GM18508 (cell line): Measurements from ENCODE around the gene TSEN15.

ENCODE experiments used
- ATAC-seq: cut with Tn5 transposase; IDR thresholded peaks from one replicate; pipeline ENCODE4 v1.9.1; 2021; ENCODE audit warnings: moderate number of reproducible peaks; ENCODE audit not compliant: insufficient read depth, unreplicated experiment

The TSEN15 gene

GRCh38 chr1:184050636-184051035 is 894 bp upstream of the TSEN15 start:
- no peak for ATAC-seq

GRCh38 chr1:184051138-184051484 is 419 bp upstream of the TSEN15 start:
- no peak for ATAC-seq

- no peak for ATAC-seq
Measured at GRCh38 chr1:184052194-184052559, 647 bp downstream of the TSEN15 start.

GRCh38 chr1:184052750-184053149 is 1.2 kb downstream of the TSEN15 start:
- no peak for ATAC-seq

- ATAC-seq, result no peak
Measured at GRCh38 chr1:184053881-184054280, 2.4 kb downstream of the TSEN15 start.

GRCh38 chr1:184056921-184057555 is 5.5 kb downstream of the TSEN15 start:
- ATAC-seq, result no peak

- no peak for ATAC-seq
Measured at GRCh38 chr1:184059887-184060286, 8.4 kb downstream of the TSEN15 start.

GRCh38 chr1:184060316-184060715 is 8.8 kb downstream of the TSEN15 start:
- no peak for ATAC-seq

GRCh38 chr1:184061396-184062003 is 10.0 kb downstream of the TSEN15 start:
- no peak for ATAC-seq

- no peak for ATAC-seq
Measured at GRCh38 chr1:184062640-184063286, 11.2 kb downstream of the TSEN15 start.

- no peak for ATAC-seq
Measured at GRCh38 chr1:184065559-184065958, 14.0 kb downstream of the TSEN15 start.

GRCh38 chr1:184068354-184068753 is 16.8 kb downstream of the TSEN15 start:
- no peak for ATAC-seq

- no peak for ATAC-seq
Measured at GRCh38 chr1:184069675-184070074, 18.1 kb downstream of the TSEN15 start.

- no peak for ATAC-seq
Measured at GRCh38 chr1:184072376-184072775, 20.8 kb downstream of the TSEN15 start.

GRCh38 chr1:184074383-184074782 is 22.9 kb downstream of the TSEN15 start:
- no peak for ATAC-seq

GRCh38 chr1:184075055-184076029 is 23.8 kb downstream of the TSEN15 start:
- ATAC-seq, result peak; percentile 61

GRCh38 chr1:184078564-184079249 is 27.2 kb downstream of the TSEN15 start:
- no peak for ATAC-seq

- ATAC-seq, result no peak
Measured at GRCh38 chr1:184080309-184080708, 28.8 kb downstream of the TSEN15 start.

- no peak for ATAC-seq
Measured at GRCh38 chr1:184082541-184083415, 31.2 kb downstream of the TSEN15 start.
